ENCODE measurements around the gene RHAG.

DNA sequence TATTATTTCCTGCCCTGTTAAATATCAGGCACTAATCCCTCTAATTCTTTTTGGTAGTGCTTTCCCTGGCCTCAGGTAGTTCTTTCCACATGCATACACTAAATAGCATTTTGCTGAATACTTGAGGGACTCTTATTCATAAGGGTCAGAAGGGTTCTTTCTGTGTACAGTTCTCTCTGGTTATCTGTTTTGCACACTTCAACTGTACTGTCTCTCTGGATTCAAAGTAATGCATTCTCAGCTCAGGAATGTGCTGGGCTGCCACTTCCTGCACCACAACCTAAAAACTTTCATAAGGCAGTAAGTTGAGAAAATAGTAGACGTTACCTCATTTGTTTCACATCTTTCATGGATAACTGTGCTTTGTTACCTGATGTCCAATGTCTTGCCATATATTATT is 54.1 kb downstream of the RHAG start:
- TF ChIP-seq POLR2A (IDR thresholded peaks at IDR 0.05) (no peak), CTCF (IDR thresholded peaks at IDR 0.05) (no peak)

Measured in testis (tissue), 2 donors.